Measurements from ENCODE around the gene RNF113B. TPM values are rescaled to one million over a fixed set of nuclear protein-coding genes. Genes with fewer than 3 reads are reported as not detected.

Gene RNF113B
- total and polyA plus RNA-seq, 2 experiments from 2014 or later, result 0.19 TPM; not detected in 1

DNA sequence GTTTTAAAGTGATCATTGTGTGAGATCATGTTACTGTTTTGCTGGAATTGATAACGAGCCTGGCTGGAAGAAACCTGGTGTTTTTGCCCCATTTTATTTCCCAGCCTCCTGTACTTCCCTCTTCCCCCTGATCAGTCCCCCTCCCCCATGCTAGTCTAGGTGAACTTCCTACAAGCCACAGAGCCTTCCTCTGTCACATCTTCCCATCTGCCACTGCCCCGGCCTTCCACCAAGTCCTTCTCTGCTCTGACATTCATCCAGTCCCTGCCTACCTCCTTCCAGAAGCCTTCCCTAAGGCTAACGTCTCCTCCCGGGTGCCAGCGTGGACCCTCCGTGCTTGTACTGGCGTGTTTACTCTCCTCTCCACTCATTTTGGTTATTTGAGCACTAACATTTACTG, 19.9 kb downstream of the RNF113B start:
- H3K36me3 ChIP-seq (ENCODE audit: insufficient read depth), result no peaks in the 10 kb centered on the region
- H3K27me3 ChIP-seq (ENCODE audit: insufficient read depth), result no peaks in the 10 kb centered on the region
- peak overlapping the region; percentile 65; the same call in 1 of the 2 replicates for H3K27ac ChIP-seq (ENCODE audit: low read depth)
- H3K4me2 ChIP-seq, result peak overlapping the region; percentile 34; the same call in 1 of the 2 replicates
- no peak overlapping the region for H3K4me3 ChIP-seq
- H3K4me1 Mint-ChIP-seq, result peaks cover 33% of the 10 kb centered on the region
- peak overlapping the region; percentile 43; the same call in 1 of the 2 replicates for H3K27ac Mint-ChIP-seq
- H3K36me3 Mint-ChIP-seq (ENCODE audit: low read depth), result peaks cover 8% of the 10 kb centered on the region; the same call in 2 of the 3 replicates
- H3K79me2 ChIP-seq (replicated peaks; ENCODE audit: insufficient read depth), result peaks cover 90% of the 10 kb centered on the region
- no peaks in the 10 kb centered on the region for H3F3A ChIP-seq (replicated peaks; ENCODE audit: low read depth)
- DNase-seq (ENCODE audit: low spot score) (no peak), ATAC-seq (peak; percentile 45; the same call in 2 of the 3 replicates)
- TF ChIP-seq EZH2phosphoT487 (IDR thresholded peaks at IDR 0.05; ENCODE audit: unreplicated experiment) (no peak), JUNB (IDR thresholded peaks at IDR 0.05; ENCODE audit: unreplicated experiment) (no peak), ZNF114 (CRISPR knock-in tag; IDR thresholded peaks at IDR 0.05) (no peak)
- TF ChIP-seq, protein P1, sequence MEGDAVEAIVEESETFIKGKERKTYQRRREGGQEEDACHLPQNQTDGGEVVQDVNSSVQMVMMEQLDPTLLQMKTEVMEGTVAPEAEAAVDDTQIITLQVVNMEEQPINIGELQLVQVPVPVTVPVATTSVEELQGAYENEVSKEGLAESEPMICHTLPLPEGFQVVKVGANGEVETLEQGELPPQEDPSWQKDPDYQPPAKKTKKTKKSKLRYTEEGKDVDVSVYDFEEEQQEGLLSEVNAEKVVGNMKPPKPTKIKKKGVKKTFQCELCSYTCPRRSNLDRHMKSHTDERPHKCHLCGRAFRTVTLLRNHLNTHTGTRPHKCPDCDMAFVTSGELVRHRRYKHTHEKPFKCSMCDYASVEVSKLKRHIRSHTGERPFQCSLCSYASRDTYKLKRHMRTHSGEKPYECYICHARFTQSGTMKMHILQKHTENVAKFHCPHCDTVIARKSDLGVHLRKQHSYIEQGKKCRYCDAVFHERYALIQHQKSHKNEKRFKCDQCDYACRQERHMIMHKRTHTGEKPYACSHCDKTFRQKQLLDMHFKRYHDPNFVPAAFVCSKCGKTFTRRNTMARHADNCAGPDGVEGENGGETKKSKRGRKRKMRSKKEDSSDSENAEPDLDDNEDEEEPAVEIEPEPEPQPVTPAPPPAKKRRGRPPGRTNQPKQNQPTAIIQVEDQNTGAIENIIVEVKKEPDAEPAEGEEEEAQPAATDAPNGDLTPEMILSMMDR (conservative IDR thresholded peaks at IDR 0.05; ENCODE audit: low read depth in 2 of 2), result no peak
- H3K9me2 ChIP-seq (ENCODE audit: insufficient read depth), result no peaks in the 10 kb centered on the region
- no peak overlapping the region for H3K4me3 Mint-ChIP-seq
- H4K20me1 ChIP-seq (replicated peaks; ENCODE audit: insufficient read depth), result peaks cover 8% of the 10 kb centered on the region; the same call in 1 of the 2 replicates
- no peaks in the 10 kb centered on the region for H3K9me3 Mint-ChIP-seq
- peaks cover 3% of the 10 kb centered on the region for H3K27me3 Mint-ChIP-seq (ENCODE audit: insufficient read depth, low read depth, poor library complexity)
- H3K4me1 ChIP-seq (ENCODE audit: insufficient read depth), result peaks cover 22% of the 10 kb centered on the region
- no peak overlapping the region for H2AFZ ChIP-seq

DNA sequence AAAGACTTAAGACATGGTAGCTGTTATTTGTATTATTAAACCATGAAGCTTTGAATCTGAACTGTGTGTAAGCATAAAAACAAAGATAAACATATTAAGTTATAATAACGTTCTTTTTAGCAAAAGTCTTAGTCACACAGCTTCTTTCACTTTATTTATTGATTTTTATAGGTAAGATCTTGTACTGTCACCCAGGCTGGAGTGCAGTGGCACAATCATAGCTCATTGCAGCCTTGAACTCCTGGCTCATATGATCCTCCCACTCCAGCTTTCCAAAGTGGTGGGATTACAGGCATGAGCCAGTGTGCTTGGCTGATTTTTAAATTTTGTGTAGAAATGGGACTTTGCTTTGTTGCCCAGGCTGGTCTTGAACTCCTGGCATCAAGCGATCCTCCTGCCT, 20.8 kb downstream of the RNF113B start:
- no peaks in the 10 kb centered on the region for H3K27me3 ChIP-seq (ENCODE audit: insufficient read depth)
- peaks cover 22% of the 10 kb centered on the region for H3K4me1 ChIP-seq (ENCODE audit: insufficient read depth)
- no peak overlapping the region for H3K27ac ChIP-seq (ENCODE audit: low read depth)
- no peaks in the 10 kb centered on the region for H3K36me3 ChIP-seq (ENCODE audit: insufficient read depth)
- H2AFZ ChIP-seq, result no peak overlapping the region
- peaks cover 11% of the 10 kb centered on the region; the same call in 2 of the 3 replicates for H3K36me3 Mint-ChIP-seq (ENCODE audit: low read depth)
- no peak overlapping the region for H3K4me3 ChIP-seq
- H3F3A ChIP-seq (replicated peaks; ENCODE audit: low read depth), result no peaks in the 10 kb centered on the region
- H3K27me3 Mint-ChIP-seq (ENCODE audit: insufficient read depth, low read depth, poor library complexity), result peaks cover 3% of the 10 kb centered on the region
- H3K27ac Mint-ChIP-seq, result no peak overlapping the region
- no peaks in the 10 kb centered on the region for H3K9me3 Mint-ChIP-seq
- peaks cover 25% of the 10 kb centered on the region for H3K4me1 Mint-ChIP-seq
- H3K79me2 ChIP-seq (replicated peaks; ENCODE audit: insufficient read depth), result peaks cover 92% of the 10 kb centered on the region
- ATAC-seq (no peak), DNase-seq (ENCODE audit: low spot score) (no peak)
- H3K4me3 Mint-ChIP-seq, result no peak overlapping the region
- H4K20me1 ChIP-seq (replicated peaks; ENCODE audit: insufficient read depth), result peaks cover 8% of the 10 kb centered on the region; the same call in 1 of the 2 replicates
- H3K4me2 ChIP-seq, result no peak overlapping the region
- H3K9me2 ChIP-seq (ENCODE audit: insufficient read depth), result no peaks in the 10 kb centered on the region
- TF ChIP-seq JUNB (IDR thresholded peaks at IDR 0.05; ENCODE audit: unreplicated experiment), result no peak
- no peak for TF ChIP-seq REST (IDR thresholded peaks at IDR 0.05; ENCODE audit: unreplicated experiment)
- TF ChIP-seq ZNF331 (CRISPR knock-in tag; IDR thresholded peaks at IDR 0.05; ENCODE audit: low read depth), result no peak
- no peak for TF ChIP-seq POLR2AphosphoS5 (IDR thresholded peaks at IDR 0.05; ENCODE audit: low read depth)
- TF ChIP-seq EZH2 (IDR thresholded peaks at IDR 0.05; ENCODE audit: low read depth, unreplicated experiment), result no peak
- TF ChIP-seq, protein P1 (conservative IDR thresholded peaks at IDR 0.05; ENCODE audit: low read depth in 2 of 2), result no peak
- TF ChIP-seq NANOG (IDR thresholded peaks at IDR 0.05; ENCODE audit: borderline replicate concordance), result no peak
- TF ChIP-seq STAT1 (IDR thresholded peaks at IDR 0.05; ENCODE audit: unreplicated experiment), result no peak
- no peak for TF ChIP-seq CREB1 (CRISPR knock-in tag; IDR thresholded peaks at IDR 0.05; ENCODE audit: low read depth)
